Measurements from ENCODE around the gene ADPGK. TPM values are rescaled to one million over a fixed set of nuclear protein-coding genes. Genes with fewer than 3 reads are reported as not detected.

The ADPGK gene
- total RNA-seq, 1 experiment from 2014 or later = 100 TPM

Other genes starting within 250 kb of the ADPGK start
- gene GOLGA6B, start 129.1 kb downstream of the ADPGK start, total RNA-seq (2014; rRNA removed; shearing (Covaris generic)) = not detected in 2 replicates
- gene HIGD2B, start 97.6 kb downstream of the ADPGK start, total RNA-seq (2014; rRNA removed; shearing (Covaris generic)) = not detected in 2 replicates
- 24.8 and 49.8 TPM in 2 replicates for gene BBS4, start 97.6 kb downstream of the ADPGK start, total RNA-seq (2014; rRNA removed; shearing (Covaris generic))